Right lobe of liver (tissue), 6 donors: Measurements from ENCODE around the gene AGR2. TPM values are rescaled to one million over a fixed set of nuclear protein-coding genes. Genes with fewer than 3 reads are reported as not detected.

Source experiments
- ATAC-seq, 4 donors: fragments of 200-7000 bp; cut with Tn5 transposase; one replicate each; pipeline ENCODE4 v1.9.1; 2020; ENCODE audit warnings: mild to moderate bottlenecking in 4 of 4, moderate library complexity in 4 of 4
- DNase-seq, 3 donors: peaks; one replicate each; pipeline ENCODE4 v3.0.0-alpha.2; 2020
- H3K27ac ChIP-seq, 3 donors: fragments of 200-600 bp; one replicate each; pipeline ENCODE4 v1.8.0; 2022
- H3K27me3 ChIP-seq, 2 donors: fragments of 200-600 bp; one replicate each; pipeline ENCODE4 v1.8.0; 2022
- H3K36me3 ChIP-seq, 4 donors: fragments of 200-600 bp; sonication (generic) in 1 of 4; one replicate each; pipeline versions ENCODE4 v1.5.1 to v1.8.0; 2017 to 2022; ENCODE audit warnings: control low read depth in 1 of 4
- H3K4me1 ChIP-seq, 4 donors: fragments of 200-600 bp; sonication (generic) in 1 of 4; one replicate each; pipeline versions ENCODE4 v1.5.1 to v1.8.0; 2017 to 2022; ENCODE audit warnings: control low read depth in 1 of 4
- H3K4me3 ChIP-seq, 3 donors: fragments of 200-600 bp; one replicate each; pipeline ENCODE4 v1.8.0; 2022
- H3K9me3 ChIP-seq, 4 donors: fragments of 200-600 bp; sonication (generic) in 1 of 4; one replicate each; pipeline versions ENCODE4 v1.5.1 to v1.8.0; 2017 to 2022; ENCODE audit warnings: control low read depth in 1 of 4
- POLR2A ChIP-seq: fragments of 450-650 bp; IDR thresholded peaks from one replicate; pipeline ENCODE4 v1.6.1; 2017; ENCODE audit warnings: antibody characterized with exemption, mild to moderate bottlenecking
- WGBS: methylation state at CpG from one replicate; pipeline ENCODE4 v1.1.6; 2018; ENCODE audit warnings: low coverage, low lambda C conversion rate; ENCODE audit not compliant: insufficient coverage; ENCODE audit errors: missing lambda C conversion rate; 5-methylcytosine and 5-hydroxymethylcytosine counted together
- intact Hi-C, 2 donors: fragments of 100-400 bp; cut with DNase I; formaldehyde crosslinking; loops; one replicate each; pipeline versions ENCODE4 v1.11.2 to v1.14.1; 2022
- total RNA-seq, 6 experiments: library from RNA; depleted of rRNA in 2 of 6; stranded (reverse); fragments of >200 nt in 2 of 6; fragmentation: NEBNext Ultra II Directional in 3 of 6; extraction: Animal tissue kit (Norgen Biotek cat#: 25700) in 3 of 6; gene quantifications; one replicate each; pipeline versions ENCODE4 v1.1.0 to v1.2.4, GENCODE V29; 2016 to 2023
- TF ChIP-seq, protein P1 (sequence below), 4 donors: fragments of 200-600 bp in 3 of 4; fragments of 450-650 bp in 1 of 4; IDR thresholded peaks; one replicate each; pipeline versions ENCODE4 v1.5.1 to v1.8.0; 2016 to 2022; ENCODE audit warnings: antibody characterized with exemption in 4 of 4, mild to moderate bottlenecking in 2 of 4
- donor health status: DM: no; HTN: yes; CAD: no.
- donor health status: DM: no; HTN: no; CAD: no.
- donor health status: DM: no; HTN: no; CAD: no.
- donor health status: DM: no; HTN: yes; CAD: no.
- donor health status: DM: no; HTN: yes; CAD: no.

The AGR2 gene
- total RNA-seq, 6 experiments from 2014 or later: 0.15 to 0.43 (median 0.33) TPM; not detected in 2

DNA sequence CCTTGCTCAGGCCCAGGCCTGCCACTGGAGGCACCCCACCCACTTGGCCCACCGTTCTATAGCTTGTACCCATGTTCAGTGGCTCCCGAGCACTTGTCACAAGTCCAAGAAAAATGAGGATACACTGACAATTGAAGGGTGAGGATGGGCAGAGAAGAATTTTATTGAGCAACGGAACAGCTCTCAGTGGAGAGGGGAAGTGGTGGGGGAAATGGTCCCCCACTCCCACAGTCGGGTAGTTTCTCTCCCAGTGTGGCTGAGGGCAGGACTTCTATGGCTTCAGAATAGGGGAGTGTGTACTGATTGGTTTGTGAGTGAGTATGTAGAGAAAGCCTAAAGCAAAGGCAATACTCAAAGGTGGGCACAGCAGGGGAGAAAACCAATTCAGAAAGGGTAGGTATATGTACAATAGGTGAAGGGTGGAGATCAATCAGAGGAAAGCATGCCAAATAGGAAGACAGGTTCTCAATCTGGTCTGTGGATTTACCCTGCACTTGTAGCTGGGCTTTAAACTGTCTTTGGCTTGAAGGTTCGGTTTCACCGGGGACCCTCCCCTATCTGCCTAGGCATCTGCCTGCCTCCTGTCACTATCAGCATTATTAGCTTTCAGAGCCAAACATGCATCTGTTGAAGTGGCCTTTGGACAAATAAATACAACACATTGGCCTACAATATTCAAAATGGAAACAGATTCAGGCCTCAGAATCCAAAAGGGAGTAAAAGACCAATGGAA lies 60.1 kb downstream of the AGR2 start:
- Histone ChIP-seq H3K27ac (no peak overlapping the region), H3K4me1 (no peaks in the 10 kb centered on the region), H3K4me3 (no peak overlapping the region), H3K36me3 (no peaks in the 10 kb centered on the region), H3K27me3 (no peaks in the 10 kb centered on the region), H3K9me3 (no peaks in the 10 kb centered on the region)
- ATAC-seq (peak in 1 of 4 donors; percentile 15), DNase-seq (no peak)
- TF ChIP-seq POLR2A: no peak
- TF ChIP-seq, protein P1, sequence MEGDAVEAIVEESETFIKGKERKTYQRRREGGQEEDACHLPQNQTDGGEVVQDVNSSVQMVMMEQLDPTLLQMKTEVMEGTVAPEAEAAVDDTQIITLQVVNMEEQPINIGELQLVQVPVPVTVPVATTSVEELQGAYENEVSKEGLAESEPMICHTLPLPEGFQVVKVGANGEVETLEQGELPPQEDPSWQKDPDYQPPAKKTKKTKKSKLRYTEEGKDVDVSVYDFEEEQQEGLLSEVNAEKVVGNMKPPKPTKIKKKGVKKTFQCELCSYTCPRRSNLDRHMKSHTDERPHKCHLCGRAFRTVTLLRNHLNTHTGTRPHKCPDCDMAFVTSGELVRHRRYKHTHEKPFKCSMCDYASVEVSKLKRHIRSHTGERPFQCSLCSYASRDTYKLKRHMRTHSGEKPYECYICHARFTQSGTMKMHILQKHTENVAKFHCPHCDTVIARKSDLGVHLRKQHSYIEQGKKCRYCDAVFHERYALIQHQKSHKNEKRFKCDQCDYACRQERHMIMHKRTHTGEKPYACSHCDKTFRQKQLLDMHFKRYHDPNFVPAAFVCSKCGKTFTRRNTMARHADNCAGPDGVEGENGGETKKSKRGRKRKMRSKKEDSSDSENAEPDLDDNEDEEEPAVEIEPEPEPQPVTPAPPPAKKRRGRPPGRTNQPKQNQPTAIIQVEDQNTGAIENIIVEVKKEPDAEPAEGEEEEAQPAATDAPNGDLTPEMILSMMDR (IDR thresholded peaks at IDR 0.05): no peak
- 70% methylated on average over 5 of the region's 6 CpGs for WGBS
- intact Hi-C loops: no loop called here

GRCh38 chr7:16743236-16743635 lies 61.6 kb downstream of the AGR2 start:
- H3K4me3 ChIP-seq: no peak overlapping the region
- H3K27ac ChIP-seq: no peak overlapping the region
- H3K36me3 ChIP-seq: no peaks in the 10 kb centered on the region
- intact Hi-C loops: no loop called here
- H3K4me1 ChIP-seq: no peaks in the 10 kb centered on the region
- no peak for DNase-seq
- 27% methylated on average over 4 of the region's 4 CpGs for WGBS
- H3K27me3 ChIP-seq: no peaks in the 10 kb centered on the region
- ATAC-seq: peak; percentile 33 to 82 (median 75)
- TF ChIP-seq, protein P1 (IDR thresholded peaks at IDR 0.05): no peak
- no peak for TF ChIP-seq POLR2A
- H3K9me3 ChIP-seq: no peaks in the 10 kb centered on the region

DNA sequence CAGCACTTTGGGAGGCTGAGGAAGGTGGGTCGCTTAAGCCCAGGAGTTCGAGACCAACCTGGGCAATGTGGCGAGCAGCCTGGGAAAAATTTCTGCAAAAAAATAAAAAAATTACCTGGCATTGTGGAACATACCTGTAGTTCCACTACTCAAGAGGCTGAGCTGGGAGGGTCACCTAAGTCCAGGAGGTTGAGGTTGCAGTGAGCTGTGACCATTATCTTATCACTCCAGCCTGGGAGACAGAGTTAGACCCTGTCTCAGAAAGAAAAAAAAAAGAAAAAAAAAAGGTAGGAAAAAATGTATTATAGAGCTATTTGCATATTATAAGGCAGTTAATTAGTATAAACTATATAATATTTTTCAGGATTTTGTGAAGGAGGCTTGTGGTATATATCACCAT lies 62.3 kb downstream of the AGR2 start:
- no peaks in the 10 kb centered on the region for H3K36me3 ChIP-seq
- TF ChIP-seq, protein P1 (IDR thresholded peaks at IDR 0.05): no peak
- no peak for TF ChIP-seq POLR2A
- DNase-seq: no peak
- no peaks in the 10 kb centered on the region for H3K9me3 ChIP-seq
- no peak overlapping the region for H3K4me3 ChIP-seq
- no peak for ATAC-seq
- intact Hi-C loops: no loop called here
- H3K27ac ChIP-seq: no peak overlapping the region
- WGBS: 67% methylated on average over 3 of the region's 3 CpGs
- H3K27me3 ChIP-seq: no peaks in the 10 kb centered on the region
- H3K4me1 ChIP-seq: no peaks in the 10 kb centered on the region

Other genes with a start within 250 kb of the AGR2 start
- gene ANKMY2, start 159.2 kb downstream of the AGR2 start, total RNA-seq: 1 to 10 TPM; 4.2 to 7.1 (median 4.7) TPM
- 10 to 100 TPM in 5 of 6 experiments, 1 to 10 TPM in 1; 9.6 to 25.3 (median 12.1) TPM for gene BZW2, start 158.8 kb downstream of the AGR2 start, total RNA-seq
- gene TSPAN13, start 51.2 kb downstream of the AGR2 start, total RNA-seq: 10 to 100 TPM in 5 of 6 experiments, 1 to 10 TPM in 1; 7.1 to 43.2 (median 18.0) TPM
- gene AGR3, start 77.0 kb upstream of the AGR2 start, total RNA-seq: not detected